Activated T-helper 2 cell treated with anti-CD3 and anti-CD28 coated beads, Interferon-gamma antibody, Interleukin-2, Interleukin-4, amounts not matched to agents 10 μg/mL and 5 μg/mL and 100 μg/mL, durations not matched to agents 14 hours and 24 hours and 36 hours (primary cell): ENCODE results near the gene ZNF100. TPM values are rescaled to one million over a fixed set of nuclear protein-coding genes. Genes with fewer than 3 reads are reported as not detected.
"Not testable (repeated sequence)": the region's sequence is repeated elsewhere in the genome, so short reads cannot be mapped to it uniquely, and the experiment has no call there.

Experiments
- DNase-seq: peaks from one replicate; pipeline ENCODE4 v3.0.0; 2021; ENCODE audit warnings: low spot score
- H3K27ac Mint-ChIP-seq: one replicate; pipeline ENCODE4 v1.8.0; 2021; ENCODE audit warnings: mixed read lengths
- H3K27me3 Mint-ChIP-seq: one replicate; pipeline ENCODE4 v1.8.0; 2021; ENCODE audit warnings: low read depth, mixed read lengths
- H3K36me3 Mint-ChIP-seq: one replicate; pipeline ENCODE4 v1.8.0; 2021; ENCODE audit warnings: low read depth, mixed read lengths
- H3K4me1 Mint-ChIP-seq: one replicate; pipeline ENCODE4 v1.8.0; 2021; ENCODE audit warnings: low read depth, mixed read lengths
- H3K4me3 Mint-ChIP-seq: one replicate; pipeline ENCODE4 v1.8.0; 2021; ENCODE audit warnings: low read depth, mild to moderate bottlenecking, moderate library complexity, mixed read lengths
- H3K9me3 Mint-ChIP-seq: one replicate; pipeline ENCODE4 v1.8.0; 2021; ENCODE audit warnings: mixed read lengths
- intact Hi-C: fragments of 100-400 bp; cut with micrococcal nuclease; formaldehyde crosslinking; loops from one replicate; pipeline ENCODE4 v1.15.1; 2023
- total RNA-seq: library from RNA; stranded (reverse); gene quantifications from 2 replicates; pipeline ENCODE4 v1.2.3, GENCODE V29; 2022

Gene ZNF100
- 21.6 and 24.3 TPM in 2 replicates for total RNA-seq

GRCh38 chr19:21767065-21767800 is at the start of gene ZNF100:
TSS of gene ZNF100 (minus strand) at chr19:21767579. CDS start at chr19:21767429, 150 bp downstream.
- H3K27me3 Mint-ChIP-seq: no peaks in the 10 kb centered on the region
- H3K27ac Mint-ChIP-seq: peak within 1 kb of the TSS; percentile 91
- H3K4me1 Mint-ChIP-seq: peaks cover 18% of the 10 kb centered on the region
- peak within 1 kb of the TSS; percentile 96 for H3K4me3 Mint-ChIP-seq
- H3K9me3 Mint-ChIP-seq: peaks cover 24% of the 10 kb centered on the region
- H3K36me3 Mint-ChIP-seq: peaks cover 43% of the 10 kb centered on the region
- intact Hi-C loops: loop anchor here (1.0 to 5.0 kb wide), 3 partner anchors 70 to 200 kb away; partner anchors contain the start of gene ZNF43
- peak; percentile 82 for DNase-seq

DNA sequence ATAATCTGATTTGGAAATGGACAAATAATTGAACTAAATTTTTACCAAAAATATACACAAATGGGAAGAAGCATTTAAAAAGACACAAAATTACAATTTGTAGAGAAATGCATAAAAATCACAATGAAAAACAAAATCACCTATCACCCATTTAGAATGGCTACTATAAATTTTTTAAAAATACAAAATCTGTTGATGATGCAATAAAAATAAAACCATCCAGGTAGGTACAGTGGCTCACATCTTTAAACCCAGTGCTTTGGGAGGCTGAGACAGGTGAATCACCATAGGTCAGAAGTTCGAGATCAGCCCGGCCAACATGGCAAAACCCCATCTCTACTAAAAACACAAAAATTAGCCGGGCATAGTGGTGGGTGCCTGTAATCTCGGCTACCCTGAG is 45.1 kb upstream of the ZNF100 start:
- Mint-ChIP-seq H3K27me3 (no peaks in the 10 kb centered on the region), H3K4me3 (no peak overlapping the region), H3K4me1 (no peaks in the 10 kb centered on the region), H3K9me3 (peaks cover 69% of the 10 kb centered on the region), H3K36me3 (peaks cover 95% of the 10 kb centered on the region), H3K27ac (no peak overlapping the region)
- no peak for DNase-seq
- intact Hi-C loops: no loop called here

DNA sequence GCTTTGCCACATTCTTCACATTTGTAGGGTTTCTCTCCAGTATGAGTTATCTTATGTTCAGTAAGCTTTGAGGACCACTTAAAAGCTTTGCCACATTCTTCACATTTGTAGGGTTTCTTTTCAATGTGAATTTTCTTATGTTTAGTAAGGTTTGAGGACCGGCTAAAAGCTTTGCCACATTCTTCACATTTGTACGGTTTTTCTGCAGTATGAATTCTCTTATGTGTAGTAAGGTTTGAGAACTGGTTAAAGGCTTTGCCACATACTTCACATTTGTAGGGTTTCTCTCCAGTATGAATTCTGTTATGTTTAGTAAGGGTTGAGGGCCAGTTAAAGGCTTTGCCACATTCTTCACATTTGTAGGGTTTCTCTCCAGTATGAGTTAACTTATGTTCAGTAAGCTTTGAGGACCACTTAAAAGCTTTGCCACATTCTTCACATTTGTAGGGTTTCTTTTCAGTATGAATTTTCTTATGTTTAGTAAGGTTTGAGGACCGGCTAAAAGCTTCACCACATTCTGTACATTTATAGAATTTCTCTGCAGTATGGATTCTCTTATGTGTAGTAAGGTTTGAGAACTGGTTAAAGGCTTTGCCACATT is 41.1 kb upstream of the ZNF100 start:
- Mint-ChIP-seq H3K9me3 (peaks cover 72% of the 10 kb centered on the region), H3K36me3 (peaks cover 59% of the 10 kb centered on the region)
- DNase-seq, H3K4me1 Mint-ChIP-seq, H3K27me3 Mint-ChIP-seq, H3K27ac Mint-ChIP-seq, H3K4me3 Mint-ChIP-seq, intact Hi-C loops: not testable (repeated sequence)

- no peak for DNase-seq
- no peaks in the 10 kb centered on the region for H3K36me3 Mint-ChIP-seq
- H3K27ac Mint-ChIP-seq: no peak overlapping the region
- H3K4me1 Mint-ChIP-seq: no peaks in the 10 kb centered on the region
- intact Hi-C loops: no loop called here
- H3K27me3 Mint-ChIP-seq: no peaks in the 10 kb centered on the region
- no peak overlapping the region for H3K4me3 Mint-ChIP-seq
- H3K9me3 Mint-ChIP-seq: peaks cover 74% of the 10 kb centered on the region
Measured at GRCh38 chr19:21789466-21790085, 22.2 kb upstream of the ZNF100 start.

DNA sequence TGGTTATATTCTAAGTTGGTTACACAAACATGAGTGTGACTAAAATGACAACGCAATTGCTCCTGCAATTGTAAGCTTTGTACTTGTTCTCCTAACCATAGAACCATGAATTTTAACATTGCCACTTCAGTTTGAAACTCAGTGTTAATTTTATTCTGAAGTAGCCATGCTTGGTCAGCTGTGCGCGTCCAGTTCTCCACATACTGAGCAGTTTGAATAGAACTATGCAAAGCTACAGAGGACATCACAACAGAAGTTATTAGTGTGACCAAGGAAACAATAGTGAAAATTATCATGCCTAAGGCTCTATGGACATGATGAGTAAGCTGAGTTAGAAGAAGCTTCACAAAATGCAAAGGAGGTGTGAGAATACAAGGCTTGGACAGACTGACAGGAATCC is 19.6 kb upstream of the ZNF100 start:
- DNase-seq: no peak
- no peak overlapping the region for H3K27ac Mint-ChIP-seq
- no peak overlapping the region for H3K4me3 Mint-ChIP-seq
- H3K36me3 Mint-ChIP-seq: no peaks in the 10 kb centered on the region
- no peaks in the 10 kb centered on the region for H3K4me1 Mint-ChIP-seq
- H3K27me3 Mint-ChIP-seq: no peaks in the 10 kb centered on the region
- H3K9me3 Mint-ChIP-seq: peaks cover 70% of the 10 kb centered on the region
- intact Hi-C loops: no loop called here

DNA sequence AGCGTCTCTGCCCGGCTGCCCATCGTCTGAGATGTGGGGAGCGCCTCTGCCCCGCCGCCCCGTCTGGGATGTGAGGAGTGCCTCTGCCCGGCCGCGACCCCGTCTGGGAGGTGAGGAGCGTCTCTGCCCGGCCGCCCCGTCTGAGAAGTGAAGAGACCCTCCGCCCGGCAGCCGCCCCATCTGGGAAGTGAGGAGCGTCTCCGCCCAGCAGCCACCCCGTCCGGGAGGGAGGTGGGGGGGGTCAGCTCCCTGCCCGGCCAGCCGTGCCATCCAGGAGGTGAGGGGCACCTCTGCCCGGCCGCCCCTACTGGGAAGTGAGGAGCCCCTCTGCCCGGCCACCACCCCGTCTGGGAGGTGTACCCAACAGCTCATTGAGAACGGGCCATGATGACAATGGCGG is 8.4 kb upstream of the ZNF100 start:
- H3K4me1 Mint-ChIP-seq, H3K4me3 Mint-ChIP-seq, H3K27me3 Mint-ChIP-seq, intact Hi-C loops, H3K36me3 Mint-ChIP-seq, DNase-seq, H3K27ac Mint-ChIP-seq: not testable (repeated sequence)
- H3K9me3 Mint-ChIP-seq: peaks cover 23% of the 10 kb centered on the region

DNA sequence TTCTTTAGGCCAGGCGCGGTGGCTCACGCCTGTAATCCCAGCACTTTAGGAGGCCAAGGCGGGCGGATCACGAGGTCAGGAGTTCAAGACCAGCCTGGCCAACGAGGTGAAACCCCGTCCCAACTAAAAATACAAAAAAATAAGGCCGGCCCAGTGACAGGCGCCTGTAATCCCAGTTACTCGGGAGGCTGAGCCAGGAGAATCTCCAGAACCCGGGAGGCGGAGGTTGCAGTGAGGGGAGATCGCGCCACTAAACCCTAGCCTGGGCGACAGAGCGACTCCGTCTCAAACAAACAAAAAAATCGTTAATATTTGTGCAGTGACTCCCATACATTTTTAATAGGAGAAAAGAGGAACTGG is 694 bp downstream of the ZNF100 start:
- H3K27me3 Mint-ChIP-seq: not testable (repeated sequence)

DNA sequence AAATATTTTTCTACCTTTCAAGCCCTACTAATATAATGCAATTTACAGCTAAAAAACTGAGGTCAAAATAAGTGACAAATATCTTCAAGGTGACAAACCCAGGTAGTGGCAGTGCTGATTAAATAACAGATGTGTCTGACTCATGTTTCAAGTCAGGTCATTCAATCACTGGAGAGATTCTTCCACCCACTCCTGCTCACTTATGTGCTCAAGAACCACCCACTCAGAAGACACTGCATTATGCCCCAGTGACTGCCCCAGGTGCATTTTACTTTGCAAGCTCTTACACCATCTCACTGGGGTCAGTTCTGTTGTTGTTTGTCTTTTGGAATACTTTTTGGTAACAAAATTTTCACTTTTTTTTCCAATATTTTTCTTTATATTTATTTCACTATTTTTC is 2.2 kb downstream of the ZNF100 start:
- no peak overlapping the region for H3K27ac Mint-ChIP-seq
- peaks cover 32% of the 10 kb centered on the region for H3K9me3 Mint-ChIP-seq
- DNase-seq: no peak
- no peaks in the 10 kb centered on the region for H3K27me3 Mint-ChIP-seq
- H3K4me1 Mint-ChIP-seq: peaks cover 17% of the 10 kb centered on the region
- peaks cover 64% of the 10 kb centered on the region for H3K36me3 Mint-ChIP-seq
- no peak overlapping the region for H3K4me3 Mint-ChIP-seq
- intact Hi-C loops: loop anchor here (5.0 kb wide), 2 partner anchors 72 to 198 kb away; partner anchors contain the start of gene ZNF43

More for the DNA sequence above, 694 bp downstream of the ZNF100 start:
- H3K4me3 Mint-ChIP-seq: peak overlapping the region; percentile 96
- peaks cover 49% of the 10 kb centered on the region for H3K36me3 Mint-ChIP-seq
- peak; percentile 8 for DNase-seq
- H3K4me1 Mint-ChIP-seq: peaks cover 18% of the 10 kb centered on the region
- intact Hi-C loops: loop anchor here (1.0 to 5.0 kb wide), 3 partner anchors 71 to 199 kb away; partner anchors contain the start of gene ZNF43
- H3K9me3 Mint-ChIP-seq: peaks cover 28% of the 10 kb centered on the region
- peak overlapping the region; percentile 91 for H3K27ac Mint-ChIP-seq

- peaks cover 58% of the 10 kb centered on the region for H3K9me3 Mint-ChIP-seq
- H3K27me3 Mint-ChIP-seq, DNase-seq, H3K27ac Mint-ChIP-seq, intact Hi-C loops, H3K4me3 Mint-ChIP-seq: not testable (repeated sequence)
- H3K36me3 Mint-ChIP-seq: peaks cover 97% of the 10 kb centered on the region
- H3K4me1 Mint-ChIP-seq: peaks cover 14% of the 10 kb centered on the region
Measured at GRCh38 chr19:21761547-21761946, 5.8 kb downstream of the ZNF100 start.

DNA sequence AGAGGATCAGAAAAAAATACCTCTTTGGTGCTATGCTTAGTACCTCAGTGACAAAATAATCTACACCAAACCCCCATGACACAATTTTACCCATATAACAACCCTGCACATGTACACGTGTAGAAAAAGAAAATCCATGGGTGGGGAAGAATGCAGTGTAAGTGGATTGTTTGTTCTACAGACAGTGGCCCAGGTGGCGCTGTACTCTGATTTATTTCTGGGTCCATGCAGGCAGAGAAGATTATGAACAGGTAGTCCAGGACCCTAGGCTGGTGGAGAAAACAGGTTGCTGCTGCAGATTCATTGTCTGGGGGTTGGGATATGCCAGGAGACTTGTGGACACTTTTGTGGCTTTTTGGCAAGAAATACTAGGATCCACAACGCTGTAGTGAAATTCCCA is 9.1 kb downstream of the ZNF100 start:
- Mint-ChIP-seq H3K9me3 (peaks cover 81% of the 10 kb centered on the region), H3K27ac (no peak overlapping the region), H3K4me1 (no peaks in the 10 kb centered on the region), H3K27me3 (no peaks in the 10 kb centered on the region), H3K36me3 (peaks cover 97% of the 10 kb centered on the region), H3K4me3 (no peak overlapping the region)
- intact Hi-C loops: no loop called here
- DNase-seq: no peak

DNA sequence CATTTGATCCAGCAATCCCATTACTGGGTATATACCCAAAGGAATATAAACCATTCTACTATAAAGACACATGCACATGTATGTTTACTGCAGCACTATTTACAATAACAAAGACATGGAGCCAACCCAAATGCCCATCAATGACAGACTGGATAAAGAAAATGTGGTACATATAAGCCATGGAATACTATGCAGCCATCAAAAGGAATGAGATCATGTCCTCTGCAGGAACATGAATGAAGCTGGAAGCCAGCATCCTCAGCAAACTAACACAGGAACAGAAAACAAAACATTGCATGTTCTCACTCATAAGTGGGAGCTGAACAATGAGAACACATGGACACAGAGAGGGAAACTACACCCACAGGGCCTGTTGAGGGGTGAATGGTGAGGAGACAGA is 11.8 kb downstream of the ZNF100 start:
- Mint-ChIP-seq H3K36me3 (peaks cover 98% of the 10 kb centered on the region), H3K9me3 (peaks cover 80% of the 10 kb centered on the region)
- H3K4me3 Mint-ChIP-seq, H3K27ac Mint-ChIP-seq, DNase-seq, intact Hi-C loops, H3K27me3 Mint-ChIP-seq, H3K4me1 Mint-ChIP-seq: not testable (repeated sequence)

DNA sequence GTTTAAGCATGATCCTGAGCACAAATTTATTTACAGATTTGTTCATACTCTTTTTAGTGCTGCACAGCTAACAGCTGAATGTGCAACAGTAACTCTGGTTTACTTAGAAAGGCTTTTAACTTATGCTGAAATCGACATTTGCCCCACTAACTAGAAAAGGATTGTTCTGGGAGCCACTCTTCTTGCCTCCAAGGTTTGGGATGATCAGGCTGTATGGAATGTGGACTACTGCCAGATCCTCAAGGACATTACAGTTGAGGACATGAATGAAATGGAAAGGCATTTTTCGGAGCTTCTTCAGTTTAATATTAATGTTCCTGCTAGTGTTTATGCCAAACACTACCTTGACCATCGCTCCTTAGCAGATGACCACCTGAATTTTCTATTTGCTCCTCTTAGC is 16.0 kb downstream of the ZNF100 start:
- Mint-ChIP-seq H3K27me3 (no peaks in the 10 kb centered on the region), H3K27ac (no peak overlapping the region), H3K36me3 (peaks cover 97% of the 10 kb centered on the region), H3K4me3 (no peak overlapping the region), H3K9me3 (peaks cover 72% of the 10 kb centered on the region), H3K4me1 (no peaks in the 10 kb centered on the region)
- intact Hi-C loops: no loop called here
- DNase-seq: no peak

- H3K36me3 Mint-ChIP-seq: peaks cover 97% of the 10 kb centered on the region
- no peak overlapping the region for H3K27ac Mint-ChIP-seq
- H3K27me3 Mint-ChIP-seq: no peaks in the 10 kb centered on the region
- peaks cover 72% of the 10 kb centered on the region for H3K9me3 Mint-ChIP-seq
- H3K4me1 Mint-ChIP-seq: no peaks in the 10 kb centered on the region
- H3K4me3 Mint-ChIP-seq: no peak overlapping the region
- DNase-seq: no peak
- intact Hi-C loops: no loop called here
Measured at GRCh38 chr19:21750586-21751128, 16.7 kb downstream of the ZNF100 start.
